Upper lobe of left lung (tissue), 4 donors: Measurements from ENCODE around the gene ILK.

Experiments used
- EP300 ChIP-seq, 4 donors: sonication (generic); formaldehyde crosslinking; IDR thresholded peaks; one replicate each; pipeline ENCODE4 v1.5.1; 2017; ENCODE audit warnings: antibody characterized with exemption in 4 of 4, control low read depth in 2 of 4
- POLR2A ChIP-seq, 4 donors: fragments of 450-650 bp; IDR thresholded peaks; one replicate each; pipeline ENCODE4 v1.5.1; 2016 to 2017; ENCODE audit warnings: antibody characterized with exemption in 4 of 4, mild to moderate bottlenecking in 2 of 4
- POLR2AphosphoS5 ChIP-seq, 2 donors: sonication (generic); formaldehyde crosslinking; IDR thresholded peaks; one replicate each; pipeline ENCODE4 v1.5.1; 2017; ENCODE audit warnings: antibody characterized with exemption in 2 of 2
- TF ChIP-seq, protein P1 (sequence below), 6 experiments: fragments of 450-650 bp in 4 of 6; fragments of 200-600 bp in 2 of 6; sonication (generic) in 2 of 6; IDR thresholded peaks; one replicate each; pipeline ENCODE4 v1.5.1; 2016 to 2019; ENCODE audit warnings: antibody characterized with exemption in 6 of 6

DNA sequence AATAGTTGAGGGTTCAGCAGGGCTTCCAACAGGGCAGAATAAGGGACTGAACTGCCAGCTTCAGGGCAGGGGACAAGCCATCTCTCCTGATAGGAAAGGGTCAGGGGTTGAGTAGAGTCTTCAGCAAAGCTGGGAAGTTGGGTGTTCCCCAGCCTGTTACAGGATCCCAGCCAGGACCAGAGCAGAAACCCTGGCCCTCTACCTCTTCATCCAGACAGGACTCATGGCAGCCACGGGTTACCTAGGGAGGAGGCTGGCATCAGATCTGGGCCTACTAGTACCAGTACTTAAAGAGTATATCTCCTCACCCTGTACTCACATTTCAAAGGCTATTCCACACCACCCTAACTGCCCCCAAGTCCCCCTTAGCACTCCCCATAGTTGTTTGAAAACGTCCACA is 10.9 kb downstream of the ILK start:
- TF ChIP-seq POLR2A (IDR thresholded peaks at IDR 0.05) (no peak), EP300 (IDR thresholded peaks at IDR 0.05) (no peak), POLR2AphosphoS5 (IDR thresholded peaks at IDR 0.05) (no peak)
- TF ChIP-seq, protein P1, sequence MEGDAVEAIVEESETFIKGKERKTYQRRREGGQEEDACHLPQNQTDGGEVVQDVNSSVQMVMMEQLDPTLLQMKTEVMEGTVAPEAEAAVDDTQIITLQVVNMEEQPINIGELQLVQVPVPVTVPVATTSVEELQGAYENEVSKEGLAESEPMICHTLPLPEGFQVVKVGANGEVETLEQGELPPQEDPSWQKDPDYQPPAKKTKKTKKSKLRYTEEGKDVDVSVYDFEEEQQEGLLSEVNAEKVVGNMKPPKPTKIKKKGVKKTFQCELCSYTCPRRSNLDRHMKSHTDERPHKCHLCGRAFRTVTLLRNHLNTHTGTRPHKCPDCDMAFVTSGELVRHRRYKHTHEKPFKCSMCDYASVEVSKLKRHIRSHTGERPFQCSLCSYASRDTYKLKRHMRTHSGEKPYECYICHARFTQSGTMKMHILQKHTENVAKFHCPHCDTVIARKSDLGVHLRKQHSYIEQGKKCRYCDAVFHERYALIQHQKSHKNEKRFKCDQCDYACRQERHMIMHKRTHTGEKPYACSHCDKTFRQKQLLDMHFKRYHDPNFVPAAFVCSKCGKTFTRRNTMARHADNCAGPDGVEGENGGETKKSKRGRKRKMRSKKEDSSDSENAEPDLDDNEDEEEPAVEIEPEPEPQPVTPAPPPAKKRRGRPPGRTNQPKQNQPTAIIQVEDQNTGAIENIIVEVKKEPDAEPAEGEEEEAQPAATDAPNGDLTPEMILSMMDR (IDR thresholded peaks at IDR 0.05), result no peak
